ENCODE data around the gene CASP1. TPM values are rescaled to one million over a fixed set of nuclear protein-coding genes. Genes with fewer than 3 reads are reported as not detected.
"Not testable (repeated sequence)": the region's sequence is repeated elsewhere in the genome, so short reads cannot be mapped to it uniquely, and the experiment has no call there.

Gene CASP1
- total and polyA plus RNA-seq, 10 of the 15 experiments (the other 5 are each of a cell fraction or from before 2014, with no cell fraction given): 9.0 to 39.7 (median 17.6) TPM

- ChIA-PET POLR2A (no interaction called here), CTCF (no interaction called here), RAD21 (ENCODE audit: unreplicated experiment) (no interaction called here), SMC1A (ENCODE audit: uncharacterized antibody, unreplicated experiment) (no interaction called here)
- intact Hi-C loops (cut with micrococcal nuclease; ENCODE audit: unreplicated experiment): no loop called here
- H3K9me3 ChIP-seq (replicated peaks; ENCODE audit: control insufficient read depth, insufficient read depth, low read length): no peaks in the 10 kb centered on the region
- BruUV-seq (replicated peaks): no TSS peak
- ATAC-seq (no peak), FAIRE-seq (no peak), DNase-seq (ENCODE audit: low read depth, low spot score) (no peak)
- TF ChIP-seq IRF3 (IDR thresholded peaks at IDR 0.05) (no peak), MXI1 (IDR thresholded peaks at IDR 0.05; ENCODE audit: low read depth, low read length) (no peak), MEF2B (IDR thresholded peaks at IDR 0.05; ENCODE audit: partially characterized antibody, poor library complexity, severe bottlenecking) (no peak), RELB (IDR thresholded peaks at IDR 0.05; ENCODE audit: low read depth) (no peak), MTA2 (IDR thresholded peaks at IDR 0.05; ENCODE audit: low read depth) (no peak), ZNF207 (IDR thresholded peaks at IDR 0.05; ENCODE audit: borderline replicate concordance) (no peak), NR2F1 (conservative IDR thresholded peaks at IDR 0.05) (no peak), CREM (IDR thresholded peaks at IDR 0.05; ENCODE audit: low read depth) (no peak), MAX (IDR thresholded peaks at IDR 0.05; ENCODE audit: low read depth, low read length) (no peak), CREB1 (IDR thresholded peaks at IDR 0.05; ENCODE audit: low read depth) (no peak), NFXL1 (IDR thresholded peaks at IDR 0.05; ENCODE audit: borderline replicate concordance) (no peak)
- H4K20me1 ChIP-seq (ENCODE audit: control insufficient read depth, insufficient read depth): no peaks in the 10 kb centered on the region
- H3K9ac ChIP-seq (ENCODE audit: control insufficient read depth, insufficient read depth, low read length): no peak overlapping the region
- 0 out of 4 replicates have a peak, but pooled peaks cover 0 to 2% of the 10 kb centered on the region in 2 experiments for H3K27me3 ChIP-seq (replicated peaks in 1 of 2; ENCODE audit: control insufficient read depth in 2 of 2, insufficient read depth in 2 of 2, low read length in 1 of 2)
- no peak overlapping the region for H3K4me3 ChIP-seq
- in situ Hi-C loops (cut with MboI): no loop called here
- H2AFZ ChIP-seq (ENCODE audit: control insufficient read depth, low read depth, low read length): no peak overlapping the region
- H3K4me2 ChIP-seq (ENCODE audit: control insufficient read depth, insufficient read depth): no peak overlapping the region
- no peaks in the 10 kb centered on the region for H3K79me2 ChIP-seq (ENCODE audit: control insufficient read depth, insufficient read depth, low read length)
- H3K36me3 ChIP-seq (ENCODE audit: control insufficient read depth in 2 of 2, insufficient read depth in 2 of 2, low read length in 1 of 2): no peaks in the 10 kb centered on the region
- no peaks in the 10 kb centered on the region for H3K4me1 ChIP-seq (ENCODE audit: control insufficient read depth, insufficient read depth, low read length)
- no peak overlapping the region for H3K27ac ChIP-seq (ENCODE audit: control insufficient read depth, insufficient read depth)
- WGBS (ENCODE audit: insufficient coverage, insufficient replicate concordance, low lambda C conversion rate, missing lambda C conversion rate): 53% methylated on average over 3 of the region's 3 CpGs
These were observed 43.3 kb upstream of the CASP1 start for GRCh38 chr11:105078283-105078682.

GRCh38 chr11:105077141-105077790 lies 42.3 kb upstream of the CASP1 start:
- H3K9ac ChIP-seq (ENCODE audit: control insufficient read depth, insufficient read depth, low read length); H3K79me2 ChIP-seq (ENCODE audit: control insufficient read depth, insufficient read depth, low read length); H2AFZ ChIP-seq (ENCODE audit: control insufficient read depth, low read depth, low read length); H3K27ac ChIP-seq (ENCODE audit: control insufficient read depth, insufficient read depth); H3K9me3 ChIP-seq (replicated peaks; ENCODE audit: control insufficient read depth, insufficient read depth, low read length); CTCF ChIA-PET; DNase-seq (ENCODE audit: low read depth, low spot score); FAIRE-seq; H3K4me3 ChIP-seq; H4K20me1 ChIP-seq (ENCODE audit: control insufficient read depth, insufficient read depth); SMC1A ChIA-PET (ENCODE audit: uncharacterized antibody, unreplicated experiment); BruUV-seq (replicated peaks); H3K4me2 ChIP-seq (ENCODE audit: control insufficient read depth, insufficient read depth); in situ Hi-C loops (cut with MboI); ATAC-seq; H3K4me1 ChIP-seq (ENCODE audit: control insufficient read depth, insufficient read depth, low read length); H3K36me3 ChIP-seq (ENCODE audit: control insufficient read depth in 2 of 2, insufficient read depth in 2 of 2, low read length in 1 of 2); POLR2A ChIA-PET; H3K27me3 ChIP-seq (replicated peaks in 1 of 2; ENCODE audit: control insufficient read depth in 2 of 2, insufficient read depth in 2 of 2, low read length in 1 of 2); RAD21 ChIA-PET (ENCODE audit: unreplicated experiment): not testable (repeated sequence)
- 0% methylated on average over 4 of the region's 4 CpGs for WGBS (ENCODE audit: insufficient coverage, insufficient replicate concordance, low lambda C conversion rate, missing lambda C conversion rate)
- intact Hi-C loops (cut with micrococcal nuclease; ENCODE audit: unreplicated experiment): loop anchor here (2.0 kb wide), 1 partner anchor 30 kb away; no protein-coding TSS in a partner anchor
